CD14-positive monocyte (primary cell): ENCODE data around the gene CKS2. TPM values are rescaled to one million over a fixed set of nuclear protein-coding genes. Genes with fewer than 3 reads are reported as not detected.

Source experiments
- DNase-seq, 3 donors: peaks; one replicate each; pipeline ENCODE4 v3.0.0-alpha.2; 2011 to 2022
- H2AFZ ChIP-seq: 2 replicates; pipeline ENCODE4 v1.6.0; 2012; ENCODE audit warnings: mild to moderate bottlenecking, low read depth, low read length, inconsistent platforms; ENCODE audit not compliant: insufficient read depth, poor library complexity, severe bottlenecking
- H3K27ac ChIP-seq, 2 donors: 1 replicate in 1 of 2; 2 replicates in 1 of 2; pipeline ENCODE4 v1.5.1; 2012 to 2013; ENCODE audit warnings: low read length in 2 of 2, control low read depth in 1 of 2, inconsistent platforms in 1 of 2, low read depth in 1 of 2, mild to moderate bottlenecking in 1 of 2
- H3K27me3 ChIP-seq, 2 donors: one replicate each; pipeline versions ENCODE4 v1.6.0 to v1.6.1; 2011 to 2013; ENCODE audit warnings: low read length in 2 of 2; ENCODE audit not compliant: control insufficient read depth in 2 of 2, insufficient read depth in 2 of 2
- H3K36me3 ChIP-seq, 2 donors: replicated peaks in 1 of 2; 1 replicate in 1 of 2; 2 replicates in 1 of 2; pipeline versions ENCODE4 v1.5.1 to v1.6.1; 2012 to 2013; ENCODE audit warnings: low read length in 2 of 2, control low read depth in 1 of 2, inconsistent platforms in 1 of 2, mild to moderate bottlenecking in 1 of 2; ENCODE audit not compliant: insufficient read depth in 2 of 2, control insufficient read depth in 1 of 2
- H3K4me1 ChIP-seq, 2 donors: 1 replicate in 1 of 2; 2 replicates in 1 of 2; pipeline versions ENCODE4 v1.5.1 to v1.6.1; 2012 to 2013; ENCODE audit warnings: low read length in 2 of 2, control low read depth in 1 of 2, inconsistent platforms in 1 of 2, mild to moderate bottlenecking in 1 of 2, moderate library complexity in 1 of 2; ENCODE audit not compliant: insufficient read depth in 2 of 2, control insufficient read depth in 1 of 2
- H3K4me2 ChIP-seq: replicated peaks from 2 replicates; pipeline ENCODE3; 2012; ENCODE audit warnings: low read length, moderate library complexity, mild to moderate bottlenecking; ENCODE audit not compliant: poor library complexity, severe bottlenecking; ENCODE audit errors: extremely low read depth
- H3K4me3 ChIP-seq, 3 experiments: fragments of 200-600 bp in 1 of 3; sonication (generic) in 1 of 3; replicated peaks in 1 of 3; 1 replicate in 2 of 3; 2 replicates in 1 of 3; pipeline ENCODE4 v1.5.1; 2011 to 2013; ENCODE audit warnings: low read length in 3 of 3, mild to moderate bottlenecking in 3 of 3, control low read depth in 2 of 3, low read depth in 2 of 3, inconsistent platforms in 1 of 3, moderate library complexity in 1 of 3
- H3K79me2 ChIP-seq: 2 replicates; pipeline ENCODE4 v1.6.0; 2012; ENCODE audit warnings: mild to moderate bottlenecking, control low read depth, inconsistent platforms, low read length, moderate library complexity; ENCODE audit not compliant: insufficient read depth
- H3K9ac ChIP-seq: 2 replicates; pipeline ENCODE4 v1.6.0; 2017; ENCODE audit warnings: low read length, mild to moderate bottlenecking; ENCODE audit not compliant: insufficient read depth, poor library complexity, severe bottlenecking
- H3K9me3 ChIP-seq, 2 donors: replicated peaks in 1 of 2; 1 replicate in 1 of 2; 2 replicates in 1 of 2; pipeline versions ENCODE4 v1.5.1 to v1.6.1; 2012 to 2013; ENCODE audit warnings: low read length in 2 of 2, control low read depth in 1 of 2; ENCODE audit not compliant: control insufficient read depth in 1 of 2, insufficient read depth in 1 of 2
- H4K20me1 ChIP-seq: 2 replicates; pipeline ENCODE4 v1.6.0; 2012; ENCODE audit warnings: mild to moderate bottlenecking, low read length, control low read depth, moderate library complexity; ENCODE audit not compliant: insufficient read depth
- H3K27ac Mint-ChIP-seq, 7 donors: one replicate each; pipeline ENCODE4 v1.8.0; 2020; ENCODE audit warnings: mild to moderate bottlenecking in 7 of 7, mixed read lengths in 7 of 7, moderate library complexity in 6 of 7, inconsistent platforms in 2 of 7
- H3K27me3 Mint-ChIP-seq, 3 donors: one replicate each; pipeline ENCODE4 v1.8.0; 2021 to 2022; ENCODE audit warnings: low read depth in 3 of 3, mild to moderate bottlenecking in 3 of 3, mixed read lengths in 3 of 3, moderate library complexity in 3 of 3, inconsistent platforms in 1 of 3
- H3K36me3 Mint-ChIP-seq, 2 donors: one replicate each; pipeline ENCODE4 v1.8.0; 2020; ENCODE audit warnings: mixed read lengths in 2 of 2, inconsistent platforms in 1 of 2, mild to moderate bottlenecking in 1 of 2
- H3K4me1 Mint-ChIP-seq: one replicate; pipeline ENCODE4 v1.8.0; 2020; ENCODE audit warnings: mild to moderate bottlenecking, mixed read lengths
- H3K4me3 Mint-ChIP-seq, 2 donors: one replicate each; pipeline ENCODE4 v1.8.0; 2020; ENCODE audit warnings: mild to moderate bottlenecking in 2 of 2, mixed read lengths in 2 of 2, moderate library complexity in 1 of 2
- H3K9me3 Mint-ChIP-seq, 7 donors: one replicate each; pipeline ENCODE4 v1.8.0; 2020 to 2022; ENCODE audit warnings: mixed read lengths in 7 of 7, mild to moderate bottlenecking in 6 of 7, moderate library complexity in 6 of 7, inconsistent platforms in 2 of 7
- WGBS: methylation state at CpG from one replicate; pipeline ENCODE4 v1.1.5; 2013; ENCODE audit warnings: missing lambda C conversion rate; ENCODE audit not compliant: insufficient coverage; 5-methylcytosine and 5-hydroxymethylcytosine counted together
- intact Hi-C, 2 donors: fragments of 100-400 bp; cut with micrococcal nuclease; formaldehyde crosslinking; loops; one replicate each; pipeline versions ENCODE4 v1.15.0 to v1.15.1; 2023
- polyA plus RNA-seq, 3 donors: library from polyadenylated mRNA; depleted of rRNA in 1 of 3; unstranded in 2 of 3; stranded (reverse) in 1 of 3; fragments of 300-500 nt in 2 of 3; fragments of >200 nt in 1 of 3; fragmentation: Illumina TruSeq in 2 of 3; gene quantifications; 1 replicate in 2 of 3; 2 replicates in 1 of 3; pipeline ENCODE4 v1.2.3, GENCODE V29; 2012 to 2021
- TF ChIP-seq, protein P1 (sequence below): fragments of 200-600 bp; IDR thresholded peaks from one replicate; pipeline ENCODE4 v1.8.0; 2022; ENCODE audit warnings: antibody characterized with exemption, mild to moderate bottlenecking

CKS2 gene
- polyA plus RNA-seq, 3 donors = 12.3 to 142 (median 14.5) TPM

DNA sequence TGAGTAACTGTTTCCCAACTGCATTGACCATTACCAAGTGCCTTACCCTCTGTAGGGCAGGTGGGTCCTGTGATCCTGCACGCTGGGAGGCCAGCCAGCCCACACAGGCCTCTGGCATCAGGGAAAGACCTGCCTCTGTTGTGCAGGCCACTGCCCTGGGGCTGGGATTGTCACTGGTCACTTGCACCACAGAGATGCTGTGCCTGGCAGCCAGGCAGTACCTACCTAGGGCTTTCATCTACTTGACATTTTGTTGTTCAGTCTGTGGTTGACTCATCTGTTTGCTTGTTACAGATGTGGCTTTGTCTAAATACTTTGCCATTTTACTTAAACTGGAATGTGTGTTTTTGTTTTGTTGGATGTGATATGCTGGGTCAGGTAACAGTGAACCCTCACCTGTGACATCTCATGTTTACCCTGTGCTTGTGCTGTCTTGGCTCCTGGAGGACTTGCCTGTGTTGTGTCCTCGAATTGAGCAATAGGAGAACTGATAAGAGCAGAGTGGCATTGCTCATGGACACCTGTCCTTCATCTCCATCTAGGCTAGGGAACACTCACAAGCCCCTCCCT, 40.1 kb downstream of the CKS2 start:
- Mint-ChIP-seq H3K27me3 (no peaks in the 10 kb centered on the region), H3K9me3 (no peaks in the 10 kb centered on the region), H3K4me1 (peaks cover 30% of the 10 kb centered on the region), H3K4me3 (no peak overlapping the region), H3K27ac (peak overlapping the region; percentile 6 to 93 (median 85)), H3K36me3 (peaks cover 86 to 98% of the 10 kb centered on the region in 2 donors)
- intact Hi-C loops = no loop called here
- TF ChIP-seq, protein P1, sequence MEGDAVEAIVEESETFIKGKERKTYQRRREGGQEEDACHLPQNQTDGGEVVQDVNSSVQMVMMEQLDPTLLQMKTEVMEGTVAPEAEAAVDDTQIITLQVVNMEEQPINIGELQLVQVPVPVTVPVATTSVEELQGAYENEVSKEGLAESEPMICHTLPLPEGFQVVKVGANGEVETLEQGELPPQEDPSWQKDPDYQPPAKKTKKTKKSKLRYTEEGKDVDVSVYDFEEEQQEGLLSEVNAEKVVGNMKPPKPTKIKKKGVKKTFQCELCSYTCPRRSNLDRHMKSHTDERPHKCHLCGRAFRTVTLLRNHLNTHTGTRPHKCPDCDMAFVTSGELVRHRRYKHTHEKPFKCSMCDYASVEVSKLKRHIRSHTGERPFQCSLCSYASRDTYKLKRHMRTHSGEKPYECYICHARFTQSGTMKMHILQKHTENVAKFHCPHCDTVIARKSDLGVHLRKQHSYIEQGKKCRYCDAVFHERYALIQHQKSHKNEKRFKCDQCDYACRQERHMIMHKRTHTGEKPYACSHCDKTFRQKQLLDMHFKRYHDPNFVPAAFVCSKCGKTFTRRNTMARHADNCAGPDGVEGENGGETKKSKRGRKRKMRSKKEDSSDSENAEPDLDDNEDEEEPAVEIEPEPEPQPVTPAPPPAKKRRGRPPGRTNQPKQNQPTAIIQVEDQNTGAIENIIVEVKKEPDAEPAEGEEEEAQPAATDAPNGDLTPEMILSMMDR = no peak
- Histone ChIP-seq H3K4me3 (no peak overlapping the region), H3K27me3 (no peaks in the 10 kb centered on the region), H3K27ac (peak overlapping the region; percentile 61 to 83), H3K4me2 (no peak overlapping the region), H3K9me3 (no peaks in the 10 kb centered on the region), H2AFZ (no peak overlapping the region), H4K20me1 (no peaks in the 10 kb centered on the region), H3K36me3 (peaks cover 81 to 90% of the 10 kb centered on the region in 2 donors), H3K79me2 (peaks cover 7% of the 10 kb centered on the region), H3K9ac (peak overlapping the region; percentile 24), H3K4me1 (peaks cover 24 to 28% of the 10 kb centered on the region in 2 donors)
- 92% methylated on average over 2 of the region's 2 CpGs for WGBS
- no peak for DNase-seq

DNA sequence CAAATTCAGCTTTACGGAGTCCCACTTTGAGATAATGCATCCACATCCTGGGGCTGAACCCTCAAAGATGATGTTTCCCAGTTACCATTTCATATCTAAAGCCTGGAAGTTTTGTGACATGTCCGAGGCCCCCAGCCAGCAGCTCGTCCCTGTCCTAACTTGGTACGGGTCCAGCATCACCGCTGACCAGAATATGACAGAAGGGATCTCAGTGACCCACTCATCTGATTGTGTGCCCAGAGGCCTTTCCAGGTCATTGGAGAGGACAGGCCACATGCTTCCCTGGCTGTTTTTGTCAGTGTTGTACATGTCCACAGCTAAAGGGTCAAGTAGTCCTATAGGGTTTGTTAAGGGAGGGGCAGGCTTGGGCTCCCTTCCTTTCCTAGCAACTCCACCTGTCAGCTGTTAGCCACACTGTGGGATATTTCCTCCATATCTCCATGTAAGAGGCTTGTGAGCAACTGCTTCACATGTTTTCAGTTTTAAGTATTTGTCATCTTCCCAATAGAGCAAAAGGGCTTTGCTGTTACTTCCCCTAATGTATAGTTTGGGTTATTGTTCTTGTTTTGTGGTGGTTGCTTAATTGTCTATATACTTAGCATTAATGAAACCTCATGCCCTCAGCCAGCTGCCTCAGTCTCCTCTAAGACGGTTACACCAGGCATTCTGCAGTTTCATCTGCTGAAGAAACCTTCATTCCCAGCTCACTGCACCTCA, 40.7 kb downstream of the CKS2 start:
- Mint-ChIP-seq H3K4me1 (peaks cover 30% of the 10 kb centered on the region), H3K27me3 (no peaks in the 10 kb centered on the region), H3K4me3 (peak overlapping the region in 1 of 2 donors; percentile 52), H3K27ac (peak overlapping the region; percentile 84 to 93 (median 91)), H3K9me3 (no peaks in the 10 kb centered on the region), H3K36me3 (peaks cover 86 to 98% of the 10 kb centered on the region in 2 donors)
- Histone ChIP-seq H3K9me3 (no peaks in the 10 kb centered on the region), H4K20me1 (no peaks in the 10 kb centered on the region), H3K4me2 (peak overlapping the region; percentile 56), H3K79me2 (peaks cover 7% of the 10 kb centered on the region), H3K9ac (peak overlapping the region; percentile 24), H2AFZ (peak overlapping the region; percentile 33), H3K27ac (peak overlapping the region; percentile 61 to 83), H3K36me3 (peaks cover 81 to 90% of the 10 kb centered on the region in 2 donors), H3K4me3 (peak overlapping the region in 1 of 3 experiments; percentile 50), H3K4me1 (peaks cover 24 to 28% of the 10 kb centered on the region in 2 donors), H3K27me3 (no peaks in the 10 kb centered on the region)
- TF ChIP-seq, protein P1 = no peak
- intact Hi-C loops = no loop called here
- 96% methylated on average over 4 of the region's 6 CpGs for WGBS
- peak in 2 of 3 donors; percentile 45 to 56 for DNase-seq
